ENCODE data around the gene KIAA1958.

Gene KIAA1958

GRCh38 chr9:112548836-112549595 lies 62.4 kb downstream of the KIAA1958 start:
- no peak for TF ChIP-seq EGR1 (IDR thresholded peaks at IDR 0.05)
- TF ChIP-seq TAF1 (IDR thresholded peaks at IDR 0.05; ENCODE audit: low read depth) = no peak
- TF ChIP-seq CEBPB (IDR thresholded peaks at IDR 0.05) = no peak
- no peak for TF ChIP-seq ZBTB7A (IDR thresholded peaks at IDR 0.05; ENCODE audit: low read depth)

- no peak for TF ChIP-seq EGR1 (IDR thresholded peaks at IDR 0.05)
Measured at GRCh38 chr9:112550531-112550930, 63.9 kb downstream of the KIAA1958 start.

DNA sequence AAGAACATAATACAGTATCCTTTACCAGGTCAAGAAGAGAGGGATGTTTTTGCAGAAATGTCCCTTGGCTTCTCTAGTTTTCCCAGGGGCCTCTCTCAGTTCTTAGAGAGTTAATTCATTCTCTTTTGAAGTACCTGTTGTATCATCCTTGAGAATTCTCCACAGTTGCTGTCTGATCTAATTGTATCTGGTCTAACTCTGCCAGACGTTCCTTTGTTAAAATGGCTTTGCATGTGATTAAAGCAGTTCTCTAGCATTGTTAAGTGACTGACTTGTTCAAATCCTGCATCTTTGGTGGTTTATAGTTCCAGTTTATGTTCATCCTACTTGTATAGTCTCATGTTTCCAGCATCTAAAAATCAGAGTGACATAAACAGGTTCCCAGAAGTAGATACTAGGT lies 65.0 kb downstream of the KIAA1958 start:
- no peak for TF ChIP-seq TEAD4 (IDR thresholded peaks at IDR 0.05)
- TF ChIP-seq NFIC (IDR thresholded peaks at IDR 0.05) = no peak
- no peak for TF ChIP-seq EGR1 (IDR thresholded peaks at IDR 0.05)
- TF ChIP-seq FOXM1 (IDR thresholded peaks at IDR 0.05; ENCODE audit: borderline replicate concordance, low read depth) = no peak
- no peak for TF ChIP-seq ZBTB7A (IDR thresholded peaks at IDR 0.05; ENCODE audit: low read depth)
- TF ChIP-seq RAD21 (IDR thresholded peaks at IDR 0.05; ENCODE audit: low read depth) = no peak
- TF ChIP-seq YY1 (IDR thresholded peaks at IDR 0.05; ENCODE audit: low read depth) = no peak
- no peak for TF ChIP-seq REST (IDR thresholded peaks at IDR 0.05; ENCODE audit: low read depth)
- no peak for TF ChIP-seq CREB1 (IDR thresholded peaks at IDR 0.05; ENCODE audit: low read depth)
- no peak for TF ChIP-seq USF1 (IDR thresholded peaks at IDR 0.05)
- TF ChIP-seq, protein P1, sequence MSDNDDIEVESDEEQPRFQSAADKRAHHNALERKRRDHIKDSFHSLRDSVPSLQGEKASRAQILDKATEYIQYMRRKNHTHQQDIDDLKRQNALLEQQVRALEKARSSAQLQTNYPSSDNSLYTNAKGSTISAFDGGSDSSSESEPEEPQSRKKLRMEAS (IDR thresholded peaks at IDR 0.05) = no peak
- TF ChIP-seq TCF12 (IDR thresholded peaks at IDR 0.05; ENCODE audit: low read depth) = no peak

GRCh38 chr9:112552229-112553056 lies 65.8 kb downstream of the KIAA1958 start:
- TF ChIP-seq ZBTB7A (IDR thresholded peaks at IDR 0.05; ENCODE audit: low read depth) = no peak
- TF ChIP-seq, protein P1 (IDR thresholded peaks at IDR 0.05) = no peak
- TF ChIP-seq FOXM1 (IDR thresholded peaks at IDR 0.05; ENCODE audit: borderline replicate concordance, low read depth) = no peak
- TF ChIP-seq USF1 (IDR thresholded peaks at IDR 0.05) = no peak
- TF ChIP-seq TAF1 (IDR thresholded peaks at IDR 0.05; ENCODE audit: low read depth) = no peak
- TF ChIP-seq TEAD4 (IDR thresholded peaks at IDR 0.05) = no peak
- no peak for TF ChIP-seq EGR1 (IDR thresholded peaks at IDR 0.05)
- TF ChIP-seq YY1 (IDR thresholded peaks at IDR 0.05; ENCODE audit: low read depth) = no peak
- no peak for TF ChIP-seq TCF12 (IDR thresholded peaks at IDR 0.05; ENCODE audit: low read depth)
- TF ChIP-seq RAD21 (IDR thresholded peaks at IDR 0.05; ENCODE audit: low read depth) = no peak
- no peak for TF ChIP-seq REST (IDR thresholded peaks at IDR 0.05; ENCODE audit: low read depth)
- TF ChIP-seq NFIC (IDR thresholded peaks at IDR 0.05) = no peak
- TF ChIP-seq EP300 (IDR thresholded peaks at IDR 0.05; ENCODE audit: borderline replicate concordance) = no peak
- no peak for TF ChIP-seq CEBPB (IDR thresholded peaks at IDR 0.05)
- no peak for TF ChIP-seq CREB1 (IDR thresholded peaks at IDR 0.05; ENCODE audit: low read depth)

GRCh38 chr9:112553256-112553826 lies 66.7 kb downstream of the KIAA1958 start:
- TF ChIP-seq ZBTB7A (IDR thresholded peaks at IDR 0.05; ENCODE audit: low read depth) (no peak), RAD21 (IDR thresholded peaks at IDR 0.05; ENCODE audit: low read depth) (no peak), EGR1 (IDR thresholded peaks at IDR 0.05) (no peak), REST (IDR thresholded peaks at IDR 0.05; ENCODE audit: low read depth) (no peak), TAF1 (IDR thresholded peaks at IDR 0.05; ENCODE audit: low read depth) (no peak), FOXM1 (IDR thresholded peaks at IDR 0.05; ENCODE audit: borderline replicate concordance, low read depth) (no peak), EP300 (IDR thresholded peaks at IDR 0.05; ENCODE audit: borderline replicate concordance) (no peak)
- TF ChIP-seq, protein P1 (IDR thresholded peaks at IDR 0.05) = no peak

Measured in Ishikawa (cell line).